Activated CD4-positive, alpha-beta T cell treated with anti-CD3 and anti-CD28 coated beads for 1 hour (primary cell): ENCODE data around the gene CCDC82.

Source experiments
- DNase-seq: peaks from one replicate; pipeline ENCODE4 v3.0.0-alpha.2; 2020

CCDC82 gene

GRCh38 chr11:96326959-96327358, 62.8 kb downstream of the CCDC82 start:
- DNase-seq: no peak

GRCh38 chr11:96324912-96325311, 64.8 kb downstream of the CCDC82 start:
- DNase-seq: no peak

DNA sequence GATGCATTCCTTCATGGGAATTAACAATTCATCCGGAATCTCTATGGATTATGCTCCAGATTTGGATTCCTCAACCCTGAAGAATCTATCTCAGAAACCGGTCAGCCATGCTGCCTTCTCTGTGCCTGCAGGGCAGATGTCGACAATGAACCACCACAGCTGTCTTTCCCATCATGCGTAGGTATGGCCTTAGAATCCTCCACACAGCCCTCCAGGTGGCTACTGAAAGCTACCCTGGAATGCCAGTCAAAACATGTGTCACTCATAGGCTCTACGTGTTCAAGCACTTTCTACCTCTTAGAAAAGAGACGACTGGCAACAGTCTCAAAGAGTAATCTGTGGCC, 66.1 kb downstream of the CCDC82 start:
- no peak for DNase-seq

DNA sequence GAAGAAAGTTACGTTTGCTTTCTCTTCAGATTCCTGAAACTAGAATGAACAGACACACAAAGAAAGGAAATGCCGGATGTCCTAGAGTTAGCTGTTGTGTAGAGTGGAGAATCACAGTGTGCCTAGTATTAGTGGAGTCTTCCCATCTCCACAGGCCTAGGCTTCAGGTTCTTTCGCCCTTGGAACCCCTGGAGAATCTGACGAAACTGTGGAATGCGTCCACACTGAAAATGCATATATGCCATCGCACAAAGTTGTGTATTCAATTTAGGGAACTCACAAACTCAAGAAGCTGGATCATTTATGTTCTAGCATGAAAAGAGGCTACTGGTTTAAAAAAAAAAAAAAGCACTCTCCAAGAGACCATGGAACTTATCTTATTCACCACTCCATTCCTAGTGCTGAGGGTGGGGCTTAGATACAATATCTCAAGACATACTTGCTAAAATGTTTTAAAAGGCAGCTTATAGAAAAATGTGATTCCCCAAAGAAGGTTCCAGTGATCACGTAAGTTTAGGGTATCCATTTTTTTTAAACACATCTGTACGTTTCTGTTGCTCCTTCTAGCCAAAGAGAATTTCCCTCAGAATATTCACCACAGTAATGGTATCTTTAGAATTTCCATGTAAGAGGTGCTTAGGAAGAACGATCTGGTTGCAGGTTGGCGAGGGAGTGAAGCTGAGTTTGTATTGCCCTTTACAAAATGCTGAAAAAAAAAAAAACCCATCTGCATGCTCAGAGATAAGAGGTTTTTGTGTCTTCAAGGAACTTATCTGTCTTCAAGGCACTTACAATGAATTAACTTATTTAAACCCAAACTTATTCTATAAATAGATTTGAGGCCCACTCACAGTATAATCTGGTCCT, 66.7 kb downstream of the CCDC82 start:
- DNase-seq: no peak

DNA sequence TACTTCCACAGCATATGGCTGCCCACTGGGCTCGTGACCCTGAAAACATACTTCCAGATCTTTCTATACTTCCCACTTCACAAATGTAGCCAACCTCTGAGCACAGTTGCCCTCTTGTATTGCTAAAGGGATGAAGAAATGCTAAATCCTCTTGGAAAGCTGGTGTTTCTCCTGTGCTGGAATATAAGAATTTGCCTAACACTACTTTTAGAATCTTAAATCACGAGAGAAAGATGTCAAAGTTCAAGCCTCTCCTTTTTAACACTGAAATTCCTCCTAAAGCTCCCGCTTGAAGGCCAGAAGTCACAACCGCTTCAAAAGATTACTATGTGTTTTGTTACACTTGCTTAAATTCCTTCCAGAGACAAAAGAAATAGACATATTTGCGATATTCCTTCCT, 68.6 kb downstream of the CCDC82 start:
- DNase-seq: no peak

GRCh38 chr11:96319898-96320656, 69.6 kb downstream of the CCDC82 start:
- no peak for DNase-seq

GRCh38 chr11:96318850-96319249, 70.9 kb downstream of the CCDC82 start:
- DNase-seq: no peak

DNA sequence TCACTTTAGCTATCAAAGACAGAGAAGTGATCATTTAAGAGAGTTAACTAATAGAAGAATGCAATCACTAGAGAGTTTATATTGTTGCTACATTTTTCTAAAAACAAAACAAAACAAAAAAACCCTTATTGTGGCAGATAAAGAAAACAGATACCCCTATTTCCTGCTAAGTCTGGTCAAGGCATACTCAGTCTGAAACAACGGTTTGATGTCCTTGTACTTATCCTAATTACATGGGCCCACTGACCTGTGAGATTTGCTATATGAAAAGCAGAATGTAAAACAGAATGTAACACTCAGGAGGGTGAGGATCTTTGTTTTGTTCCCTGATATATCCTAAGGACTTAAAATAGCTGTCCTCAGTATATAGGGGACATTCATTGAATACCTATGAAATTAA, 71.3 kb downstream of the CCDC82 start:
- DNase-seq: no peak

DNA sequence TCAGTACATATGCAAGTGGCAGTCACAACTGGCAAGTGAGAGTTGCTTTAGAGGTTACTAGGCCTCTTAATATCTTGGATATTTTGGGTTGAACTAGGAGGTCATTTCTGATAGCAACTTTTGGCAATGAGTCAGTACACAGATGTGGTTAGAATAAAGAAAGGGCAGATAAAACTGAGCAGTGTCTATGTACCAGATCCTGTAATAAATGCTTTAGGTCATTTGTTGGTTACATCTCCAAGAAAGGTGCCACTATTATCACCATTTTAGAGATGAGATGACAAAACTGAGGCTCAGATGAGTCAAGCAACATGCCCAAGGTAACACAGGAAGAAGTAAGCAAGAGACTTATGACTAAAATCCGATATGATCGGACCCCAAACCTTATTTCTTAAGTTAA, 71.7 kb downstream of the CCDC82 start:
- DNase-seq: no peak

DNA sequence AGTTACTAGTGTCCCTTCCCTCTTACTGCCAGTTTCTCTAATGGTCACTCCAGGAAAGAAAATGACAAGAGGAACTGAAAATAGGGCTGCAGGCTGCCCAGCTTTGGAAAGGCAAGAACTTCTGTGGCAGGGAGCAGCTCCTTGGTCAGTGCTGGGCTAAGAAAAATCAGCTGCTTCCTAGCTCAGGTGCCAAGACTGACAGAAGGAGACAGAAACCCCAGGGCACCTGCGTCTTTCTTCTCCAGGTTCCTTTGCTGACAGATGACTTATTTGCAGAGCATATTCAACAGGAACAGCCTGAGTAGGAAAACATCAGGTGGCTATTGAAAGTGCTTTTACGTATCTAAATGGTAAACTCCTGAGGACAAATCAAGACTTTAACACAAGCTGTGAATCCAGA, 72.1 kb downstream of the CCDC82 start:
- DNase-seq: no peak

DNA sequence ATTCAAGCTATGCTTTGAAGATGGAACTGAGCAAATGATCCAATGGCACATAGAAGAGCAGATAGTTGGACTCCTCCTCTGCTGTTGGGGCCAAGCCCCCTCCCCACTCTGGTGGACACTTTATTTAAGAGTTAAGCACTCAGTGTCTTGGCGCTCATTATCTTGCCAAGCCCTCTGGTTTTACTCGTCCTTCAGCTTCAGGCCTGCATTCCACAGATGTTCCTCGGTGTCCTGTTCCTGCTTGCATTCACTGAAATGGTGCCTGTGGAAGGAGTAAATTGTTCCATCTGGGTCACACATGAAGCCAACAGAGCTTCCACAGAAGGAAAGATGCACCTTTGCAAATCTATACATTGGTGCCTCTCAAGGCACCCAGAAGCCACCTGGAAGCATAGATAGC, 72.8 kb downstream of the CCDC82 start:
- DNase-seq: no peak

DNA sequence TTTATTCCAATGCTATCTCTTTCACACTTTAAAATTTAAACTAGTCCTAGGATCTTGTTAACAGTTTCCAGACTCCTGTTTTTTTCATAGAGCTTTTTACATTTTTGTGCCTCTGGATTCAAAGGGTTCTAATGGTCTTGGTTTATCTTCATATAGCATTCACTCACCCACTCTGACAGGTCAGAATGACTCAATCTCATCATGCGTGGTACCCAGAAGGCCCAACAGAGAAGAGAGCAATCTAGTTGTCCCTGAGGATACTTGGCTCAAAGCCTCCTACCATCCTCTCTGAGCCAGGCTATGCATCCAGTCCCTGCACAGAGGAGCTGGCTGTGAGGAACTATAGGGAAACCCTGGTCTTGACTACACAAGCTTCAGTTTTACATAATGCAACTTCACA, 74.2 kb downstream of the CCDC82 start:
- DNase-seq: no peak

GRCh38 chr11:96314326-96315020, 75.2 kb downstream of the CCDC82 start:
- no peak for DNase-seq

GRCh38 chr11:96313163-96313562, 76.5 kb downstream of the CCDC82 start:
- no peak for DNase-seq

- no peak for DNase-seq
Observed at GRCh38 chr11:96311120-96311568, 78.6 kb downstream of the CCDC82 start.

- DNase-seq: no peak
Observed at GRCh38 chr11:96310236-96310635, 79.5 kb downstream of the CCDC82 start.

DNA sequence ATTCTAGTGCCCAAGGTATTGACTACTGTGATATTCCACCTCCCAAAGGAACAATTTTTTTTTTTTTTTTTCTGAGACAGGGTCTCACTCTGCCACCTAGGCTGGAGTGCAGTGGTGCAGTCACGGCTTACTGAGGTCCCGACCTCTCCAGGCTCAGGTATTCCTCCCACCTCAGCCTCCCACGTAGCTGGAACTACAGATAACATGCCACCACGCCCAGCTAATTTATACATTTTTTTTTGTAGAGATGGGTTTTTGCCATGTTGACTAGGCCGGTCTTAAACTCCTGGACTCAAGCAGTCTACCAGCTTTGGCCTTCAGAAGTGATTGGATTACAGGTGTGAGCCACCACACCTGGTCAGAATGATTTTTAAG, 80.1 kb downstream of the CCDC82 start:
- DNase-seq: no peak

- DNase-seq: no peak
Observed at GRCh38 chr11:96309016-96309642, 80.6 kb downstream of the CCDC82 start.

DNA sequence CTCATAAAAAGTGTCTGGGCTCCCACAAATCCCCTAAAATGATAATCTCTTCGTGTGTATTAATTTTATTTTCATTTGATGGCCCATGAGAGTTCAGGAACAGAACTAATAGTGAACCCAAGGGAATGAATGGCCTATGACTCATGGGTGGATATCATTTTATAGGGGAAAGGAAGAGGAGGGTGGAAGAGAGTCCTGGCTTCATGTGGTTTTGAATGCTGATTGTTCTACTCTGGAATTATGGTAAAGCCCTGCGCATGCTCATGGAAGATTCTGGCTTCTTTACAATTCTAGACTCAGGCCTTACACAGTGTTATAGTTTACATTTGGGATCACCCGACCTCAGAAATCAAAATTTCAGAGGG, 82.0 kb downstream of the CCDC82 start:
- no peak for DNase-seq

DNA sequence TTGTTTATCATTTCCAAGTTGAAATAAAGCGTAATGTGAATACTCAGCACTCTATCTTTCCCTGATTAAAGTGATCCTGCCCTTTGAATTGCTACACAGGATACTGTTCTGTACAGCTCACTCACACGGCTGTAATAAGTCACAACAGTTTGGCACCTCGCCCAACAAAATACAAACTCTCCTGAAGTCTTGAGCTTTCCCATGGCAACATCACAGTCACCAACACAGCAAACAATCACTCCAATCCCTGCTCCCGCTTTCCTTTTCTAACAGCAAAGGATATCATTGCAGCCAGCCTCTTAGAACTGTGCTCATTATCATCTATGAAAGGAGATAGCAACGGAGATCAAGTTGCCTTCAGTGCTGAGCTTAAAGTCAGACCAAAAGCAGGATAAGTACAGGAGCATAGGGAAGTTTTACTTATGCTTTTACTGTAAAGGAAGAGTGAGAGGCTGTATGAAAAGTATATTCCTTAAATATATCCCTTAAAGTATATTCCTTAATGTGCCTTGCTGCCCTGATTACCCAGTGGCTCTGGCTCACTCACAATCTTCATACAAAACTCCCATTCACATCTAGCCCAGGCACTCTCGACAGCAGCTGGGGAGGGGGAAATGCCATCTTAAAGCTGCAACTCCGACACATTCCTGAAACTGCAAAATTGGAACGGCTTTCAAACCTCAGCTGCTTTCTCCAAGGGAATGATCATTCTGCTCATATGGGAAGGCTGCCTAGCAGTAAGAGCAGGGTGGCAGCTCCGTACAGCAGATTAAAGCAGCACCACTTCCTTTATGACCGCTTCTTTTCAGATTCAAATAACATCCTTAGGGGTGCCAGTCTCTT, 82.6 kb downstream of the CCDC82 start:
- DNase-seq: no peak

DNA sequence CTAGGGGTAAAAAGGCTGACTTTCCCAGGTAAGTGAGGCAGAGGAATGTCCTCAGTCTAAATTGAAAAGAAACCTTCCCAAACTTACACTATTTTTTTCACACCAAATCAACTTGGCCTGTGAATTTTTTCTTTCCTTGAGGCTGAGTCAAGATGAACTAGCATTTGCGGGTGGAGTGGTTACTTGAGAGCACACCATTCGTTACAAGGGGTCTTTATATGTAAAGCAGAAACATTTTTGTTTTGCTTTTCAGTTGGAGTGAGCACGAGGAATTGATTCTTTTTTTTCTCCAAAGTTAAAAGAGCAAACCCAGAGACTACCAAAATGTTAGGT, 83.1 kb downstream of the CCDC82 start:
- no peak for DNase-seq

DNA sequence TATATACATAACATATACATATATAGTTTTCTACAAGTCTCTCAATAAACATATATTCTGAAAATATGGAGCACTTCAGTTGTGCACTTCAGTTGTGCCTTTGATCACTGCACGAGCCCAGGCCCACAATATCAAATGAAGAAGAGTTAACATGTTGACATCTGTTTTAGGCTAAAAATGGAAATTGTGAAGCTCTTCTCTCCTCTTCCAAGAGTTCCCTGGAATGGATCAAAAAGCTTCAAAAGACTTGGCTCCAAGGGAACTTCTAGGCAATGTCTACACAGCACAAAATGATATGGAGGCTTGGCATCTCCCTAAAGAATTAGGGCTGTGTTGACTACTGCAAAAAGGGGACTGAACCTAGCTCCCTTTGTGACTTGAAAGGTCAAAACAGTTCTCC, 83.6 kb downstream of the CCDC82 start:
- no peak for DNase-seq

DNA sequence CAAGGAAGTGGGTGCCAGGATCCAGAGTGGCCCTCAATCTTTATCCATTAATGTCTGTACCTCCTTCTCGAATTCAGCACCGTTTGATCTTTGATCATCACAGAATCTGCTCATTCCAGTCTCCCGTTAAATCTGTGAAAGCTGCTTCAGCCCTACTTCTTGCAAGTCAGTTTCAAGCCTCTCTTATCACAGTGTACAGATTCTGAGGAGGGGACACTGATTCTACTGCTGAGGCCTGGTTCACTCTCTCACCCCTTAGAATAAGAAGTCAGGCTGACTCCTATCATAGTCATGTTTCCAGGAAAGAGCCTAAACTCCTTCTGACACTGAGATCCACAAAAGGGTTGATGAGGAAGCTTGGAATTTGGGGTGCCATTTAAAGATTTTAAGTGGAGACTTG, 85.7 kb downstream of the CCDC82 start:
- DNase-seq: no peak
